Suppressor macrophage treated with lipopolysaccharide for 1 hour (primary cell): ENCODE results near the gene MAS1L.

Source experiments
- DNase-seq, 3 donors: peaks; one replicate each; pipeline ENCODE4 v3.0.0-alpha.2; 2020 to 2022

Gene MAS1L, protein sequence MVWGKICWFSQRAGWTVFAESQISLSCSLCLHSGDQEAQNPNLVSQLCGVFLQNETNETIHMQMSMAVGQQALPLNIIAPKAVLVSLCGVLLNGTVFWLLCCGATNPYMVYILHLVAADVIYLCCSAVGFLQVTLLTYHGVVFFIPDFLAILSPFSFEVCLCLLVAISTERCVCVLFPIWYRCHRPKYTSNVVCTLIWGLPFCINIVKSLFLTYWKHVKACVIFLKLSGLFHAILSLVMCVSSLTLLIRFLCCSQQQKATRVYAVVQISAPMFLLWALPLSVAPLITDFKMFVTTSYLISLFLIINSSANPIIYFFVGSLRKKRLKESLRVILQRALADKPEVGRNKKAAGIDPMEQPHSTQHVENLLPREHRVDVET

DNA sequence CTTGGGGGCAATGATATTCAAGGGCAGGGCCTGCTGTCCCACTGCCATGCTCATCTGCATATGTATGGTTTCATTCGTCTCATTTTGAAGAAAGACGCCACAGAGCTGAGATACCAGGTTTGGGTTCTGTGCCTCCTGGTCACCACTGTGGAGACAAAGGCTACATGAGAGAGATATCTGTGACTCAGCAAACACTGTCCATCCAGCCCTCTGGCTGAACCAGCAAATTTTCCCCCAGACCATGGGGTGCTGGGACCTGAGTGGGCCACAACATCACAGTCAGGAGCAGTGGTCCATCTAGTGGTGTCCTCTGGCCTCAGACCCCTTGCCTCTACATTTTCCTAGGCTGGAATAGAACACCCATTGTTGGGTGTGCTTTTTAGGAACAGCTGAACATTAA lies at the start of gene MAS1L:
Gene MAS1L (minus strand): TSS at position 297 of the 400 bp plus-strand sequence. CDS start 54 bp downstream, at position 243.
- DNase-seq: no peak

DNA sequence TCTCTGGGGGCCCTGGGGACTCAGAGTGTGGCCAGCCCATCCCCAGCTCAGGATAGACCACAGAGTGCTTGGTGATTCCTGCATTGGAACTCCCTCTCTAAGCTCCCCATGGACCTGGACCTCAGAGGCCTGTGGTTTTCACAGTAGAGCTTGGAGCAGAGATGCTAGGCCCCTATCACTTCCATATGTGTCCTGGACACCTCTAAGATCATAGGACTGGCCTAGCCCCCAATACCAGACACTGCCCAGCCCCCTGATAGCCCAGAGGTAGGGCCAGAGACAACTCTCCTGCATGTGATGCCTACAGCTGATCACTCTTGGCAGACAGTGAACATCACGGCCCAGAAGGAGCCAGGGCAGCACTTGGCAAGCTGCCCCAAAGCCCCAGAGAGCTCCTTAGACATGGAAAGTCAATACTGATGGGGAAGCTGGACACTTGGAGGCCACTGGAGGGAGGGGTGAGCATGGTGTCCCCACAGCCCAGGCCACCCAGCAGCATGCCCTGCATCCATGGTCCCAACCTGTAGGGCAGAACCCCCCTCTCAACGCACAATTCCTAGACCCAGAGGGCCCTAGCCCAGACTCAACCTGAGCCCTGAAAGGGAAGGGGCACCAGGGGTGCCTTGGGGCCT lies 44.7 kb upstream of the MAS1L start:
- no peak for DNase-seq

DNA sequence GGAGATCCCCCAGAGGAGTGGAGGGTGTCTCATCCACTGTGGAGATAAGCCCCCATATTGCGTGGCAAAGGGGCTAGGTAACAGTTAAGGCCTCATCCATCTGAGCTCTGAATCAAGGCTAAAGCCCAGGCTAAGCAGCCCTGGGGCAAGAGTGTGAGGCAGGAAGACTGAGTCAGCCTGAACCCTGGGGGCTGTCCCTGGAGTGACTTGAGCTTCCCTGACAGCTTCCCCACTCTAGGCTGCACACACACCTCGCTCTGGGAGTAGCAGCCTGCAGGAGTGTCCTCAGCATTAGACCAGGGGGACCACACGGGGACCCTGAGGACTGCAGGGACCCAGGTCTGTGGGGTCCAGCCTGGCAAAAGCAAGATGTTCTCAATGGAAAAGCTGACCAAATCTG lies 43.9 kb upstream of the MAS1L start:
- peak in 1 of 3 donors; percentile 8 for DNase-seq

DNA sequence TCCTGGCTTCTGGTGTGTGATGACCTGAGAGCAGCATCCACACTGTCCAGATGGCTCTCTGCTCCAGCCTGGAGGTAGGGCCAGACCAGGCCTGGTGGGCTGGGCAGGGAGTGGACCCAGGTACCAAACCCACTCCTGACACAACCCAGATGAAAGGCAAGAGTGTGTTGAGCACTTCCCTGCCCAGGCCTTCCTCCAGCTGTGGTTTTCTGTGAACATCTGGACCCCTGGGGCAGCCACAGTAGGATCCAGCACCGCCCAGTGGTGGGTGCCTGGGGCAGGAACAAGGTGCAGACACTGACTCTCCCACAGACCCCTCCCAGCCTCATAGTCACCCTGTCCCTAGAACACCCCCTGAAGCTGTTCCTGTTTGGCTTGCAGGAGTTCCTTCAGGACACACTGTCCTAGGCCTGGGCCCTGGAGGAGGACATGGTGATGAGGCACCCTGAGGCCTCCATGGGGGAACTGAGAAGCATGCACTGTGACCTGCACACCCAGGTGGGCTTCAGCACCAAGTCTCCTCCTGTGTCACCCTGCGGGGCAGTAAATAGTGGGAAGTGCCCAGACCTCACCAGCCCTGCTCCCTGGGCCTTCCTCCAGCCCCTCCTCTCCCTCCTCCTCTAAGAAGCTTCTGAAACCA lies 43.0 kb upstream of the MAS1L start:
- DNase-seq: no peak

DNA sequence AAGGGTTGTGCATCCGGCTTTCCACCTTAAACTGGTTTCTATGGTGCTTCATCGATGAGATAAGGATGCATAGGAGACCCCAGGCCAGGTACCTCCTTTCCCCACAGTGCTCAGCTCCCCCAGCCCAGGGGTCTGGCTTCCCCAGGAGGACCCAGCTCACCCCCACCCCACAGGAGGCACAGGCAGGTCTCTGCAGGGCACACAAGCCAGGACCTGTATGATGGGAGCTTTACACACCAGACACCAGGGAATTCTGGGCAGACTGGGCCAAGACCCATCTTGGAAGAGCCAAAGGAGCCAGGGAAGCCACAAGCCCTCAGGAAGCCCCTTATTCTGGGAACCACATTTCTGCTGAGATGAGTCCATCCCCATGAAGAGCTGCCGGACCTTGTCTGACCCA lies 42.2 kb upstream of the MAS1L start:
- no peak for DNase-seq

DNA sequence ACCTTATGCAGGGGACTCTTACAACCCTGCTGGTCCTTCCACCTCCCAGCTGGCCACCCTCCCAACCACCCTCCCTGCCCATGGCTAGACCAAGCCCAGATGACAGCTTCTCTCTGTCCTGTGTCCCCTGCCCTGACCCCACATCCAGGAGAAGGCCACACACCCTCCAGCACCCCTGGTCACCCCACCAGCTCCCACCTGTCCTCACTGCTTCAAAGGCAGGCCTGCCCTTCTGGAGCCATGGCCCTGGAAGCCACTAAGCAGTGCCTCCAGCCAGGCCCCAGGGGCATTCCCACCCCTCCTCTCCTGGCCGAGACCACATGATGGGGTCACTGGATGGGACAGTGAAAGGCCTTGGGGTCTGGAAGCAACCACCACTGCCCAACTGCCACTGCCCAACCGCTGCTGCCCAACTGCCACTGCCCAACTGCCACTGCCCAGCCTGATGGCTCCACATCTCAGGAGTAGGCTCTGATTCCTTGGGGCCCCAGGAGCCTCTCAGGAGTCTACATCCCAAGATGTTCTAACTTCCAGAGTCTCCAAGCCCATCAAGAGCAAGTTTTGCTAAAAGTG lies 41.3 kb upstream of the MAS1L start:
- DNase-seq: no peak

DNA sequence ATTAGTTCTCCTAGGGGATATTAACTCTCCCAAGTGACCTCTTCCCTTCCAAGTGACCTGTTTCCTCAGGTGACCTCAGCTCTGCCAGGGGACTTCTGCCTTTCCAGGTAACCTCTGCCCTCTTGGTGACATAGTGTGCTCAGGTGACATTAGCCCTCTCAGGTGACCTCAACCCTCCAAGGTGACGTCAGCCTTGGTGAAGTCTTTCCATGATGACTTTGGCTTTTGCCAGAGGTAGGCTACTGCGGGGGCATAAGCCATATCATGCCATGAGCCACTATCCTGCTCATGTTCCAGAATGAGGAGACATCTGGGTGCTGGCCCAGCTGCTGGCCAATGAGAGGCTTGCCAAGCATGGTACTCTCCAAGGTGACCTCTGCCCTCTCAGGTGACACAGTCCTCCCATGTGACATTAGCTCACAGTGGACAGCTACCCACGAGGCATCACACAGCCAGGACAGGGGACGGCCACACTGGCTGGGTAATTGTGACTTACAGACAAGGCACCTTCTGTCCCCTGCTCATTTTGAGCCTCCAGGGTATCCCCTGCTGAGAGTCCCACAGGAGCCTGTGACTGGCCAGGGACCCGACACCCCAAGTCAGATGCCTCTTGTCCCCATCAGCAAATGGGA lies 40.7 kb upstream of the MAS1L start:
- no peak for DNase-seq

DNA sequence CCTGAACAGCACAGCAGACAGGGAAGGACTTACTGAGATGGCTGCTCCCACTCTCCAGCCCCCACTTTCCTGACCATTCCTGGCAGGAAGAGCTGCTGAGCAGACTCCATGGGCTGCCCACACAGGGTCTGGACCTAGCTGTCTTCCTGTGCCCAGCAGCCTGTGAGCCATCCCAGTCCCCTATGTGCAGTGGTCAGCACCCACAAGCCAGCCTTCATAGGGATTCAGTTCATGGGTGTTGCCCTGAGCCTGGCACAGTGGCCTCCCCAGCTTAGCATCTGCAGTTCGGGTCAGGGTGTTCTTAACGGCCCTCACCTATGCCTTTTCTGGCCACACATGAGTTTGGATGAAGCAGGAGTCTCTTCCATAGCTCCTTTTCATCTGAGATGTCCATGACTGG lies 39.8 kb upstream of the MAS1L start:
- DNase-seq: no peak

DNA sequence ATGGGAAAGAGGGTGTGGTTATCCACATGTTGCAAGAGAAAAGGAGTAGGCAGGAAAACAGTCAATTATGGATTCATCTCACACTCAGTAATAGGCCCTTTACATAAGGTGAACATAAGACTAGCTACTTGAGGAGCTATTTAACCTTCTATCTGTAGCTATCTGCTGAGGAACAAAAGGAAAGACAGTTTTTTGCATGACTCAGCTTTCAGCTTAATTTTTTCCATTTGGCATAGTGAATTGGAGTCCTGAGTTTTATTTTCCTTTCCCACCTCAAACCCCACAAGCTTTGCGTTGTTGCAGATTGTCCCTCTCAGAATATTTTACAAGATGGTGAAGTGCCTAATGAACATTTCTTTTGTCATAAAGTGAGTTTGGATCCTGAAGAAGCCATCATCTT lies 39.4 kb upstream of the MAS1L start:
- DNase-seq: no peak

DNA sequence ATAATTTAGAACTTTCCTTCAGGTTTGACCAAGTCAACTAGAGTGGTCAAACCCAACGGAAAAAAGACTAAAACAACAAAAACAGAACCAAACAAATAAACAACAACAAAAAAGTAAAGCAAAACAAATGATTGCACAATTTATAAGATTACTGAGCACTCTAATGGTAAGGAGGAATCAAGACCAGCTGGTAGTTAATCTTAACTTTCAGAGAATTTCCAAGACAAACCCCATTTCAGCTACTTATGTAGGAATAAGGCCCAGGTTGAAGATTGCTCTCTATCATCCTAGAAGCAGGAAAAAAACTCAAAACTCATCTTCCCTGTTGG lies 37.5 kb upstream of the MAS1L start:
- DNase-seq: no peak

DNA sequence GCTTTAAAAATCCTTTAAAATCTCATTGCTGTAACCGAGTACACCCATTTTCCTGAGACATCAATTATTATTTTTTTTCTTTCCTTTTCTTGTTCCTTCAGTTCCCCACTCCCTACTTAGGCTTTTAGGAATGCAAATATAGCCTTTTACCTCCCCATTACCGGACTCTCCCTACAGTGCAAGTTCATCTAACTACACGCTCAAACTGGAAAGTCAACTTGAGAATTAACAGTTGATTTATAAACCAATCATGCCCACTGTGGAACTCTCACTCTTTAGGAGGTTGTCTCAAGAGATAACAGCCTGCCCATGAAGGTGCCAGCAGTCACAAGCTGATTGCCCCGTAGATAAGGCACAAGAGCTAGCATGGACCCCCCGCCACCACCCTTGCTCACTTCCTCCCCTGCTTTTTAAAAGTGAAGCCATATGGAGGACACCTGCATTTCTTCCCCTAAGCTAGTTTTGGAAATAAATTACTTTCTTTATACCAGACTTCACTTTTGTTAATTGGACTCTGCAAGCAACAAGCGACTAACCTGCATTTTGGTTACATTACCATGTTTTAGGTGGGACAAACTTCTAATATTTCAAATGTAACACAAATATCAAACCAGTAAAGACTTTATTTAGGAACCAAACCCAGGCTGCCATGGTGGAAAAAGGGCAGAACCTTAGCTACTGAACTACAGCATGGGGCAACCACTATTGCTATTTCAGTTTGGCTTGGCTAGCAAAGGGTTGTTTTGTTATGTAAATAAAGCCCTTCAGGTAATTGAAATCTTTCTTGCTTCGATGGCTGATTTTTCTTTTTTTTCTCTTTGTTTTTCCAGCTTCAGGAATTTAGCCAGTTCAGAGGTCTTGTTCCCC lies 36.9 kb upstream of the MAS1L start:
- no peak for DNase-seq

DNA sequence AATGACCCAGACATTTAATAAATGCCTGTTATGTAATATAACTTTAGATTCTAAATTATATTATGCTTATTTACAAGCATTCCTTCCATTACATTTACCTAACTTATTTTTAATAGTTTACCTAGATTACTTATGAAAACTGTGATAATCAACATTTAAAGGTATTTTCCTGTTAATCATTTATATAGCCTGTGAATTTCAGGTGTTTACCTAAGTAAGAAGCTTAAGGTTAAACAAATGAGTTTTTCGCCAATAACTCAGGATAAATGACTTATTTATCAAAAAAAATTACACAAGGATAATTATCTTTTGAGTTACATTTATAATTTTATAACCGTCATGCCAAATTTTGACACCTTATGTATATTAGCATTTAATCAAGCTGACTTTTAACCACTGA lies 36.3 kb upstream of the MAS1L start:
- DNase-seq: no peak

DNA sequence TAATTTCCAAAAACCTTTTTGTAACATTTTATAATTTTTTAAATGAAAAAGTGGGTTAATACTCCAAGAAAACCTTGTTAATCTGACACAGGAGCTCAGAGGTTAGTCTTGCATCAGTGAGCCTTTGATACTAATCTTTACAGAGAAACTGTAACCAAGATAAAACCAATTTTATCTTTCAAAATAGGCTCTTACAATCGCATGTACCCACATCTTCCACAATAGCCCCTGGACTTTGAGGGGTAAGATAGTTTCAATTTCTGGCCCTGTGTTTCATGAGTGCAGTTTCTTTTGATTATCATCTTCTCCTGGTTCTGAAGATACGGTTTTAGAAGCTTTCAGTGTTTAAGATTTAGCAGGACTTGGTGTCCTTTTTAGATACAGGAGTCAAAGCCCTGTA lies 34.5 kb upstream of the MAS1L start:
- DNase-seq: no peak

DNA sequence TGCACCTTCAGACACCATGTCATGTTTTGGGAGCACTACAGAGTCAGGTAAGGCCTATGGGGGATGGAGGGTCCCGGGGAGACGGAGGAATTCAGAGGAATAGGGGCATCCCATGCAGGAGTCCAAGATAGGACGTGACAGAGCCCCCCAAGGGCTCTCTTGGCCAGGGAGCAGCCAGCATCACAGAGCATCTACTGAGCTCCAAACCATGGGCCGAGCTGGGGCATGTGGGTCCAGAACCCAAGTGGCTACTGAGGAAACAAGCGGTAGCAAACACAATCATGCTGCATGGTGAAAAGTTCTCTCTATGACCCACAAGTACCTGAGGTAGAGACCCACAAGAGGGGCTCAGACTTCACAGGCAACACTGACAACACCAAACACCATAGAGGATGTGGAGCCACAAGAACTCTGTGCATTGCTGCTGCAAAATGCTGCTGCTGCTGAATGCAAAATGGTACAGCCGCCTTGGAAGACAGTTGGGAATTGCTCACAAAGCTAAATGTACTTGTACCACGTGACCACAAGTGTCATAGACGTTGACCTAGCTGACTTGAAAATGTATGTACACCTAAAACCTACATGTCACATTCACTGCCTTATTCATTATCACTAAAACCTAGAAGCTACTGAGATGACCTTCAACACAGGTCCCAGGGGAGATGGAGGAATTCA lies 33.4 kb upstream of the MAS1L start:
- no peak for DNase-seq

DNA sequence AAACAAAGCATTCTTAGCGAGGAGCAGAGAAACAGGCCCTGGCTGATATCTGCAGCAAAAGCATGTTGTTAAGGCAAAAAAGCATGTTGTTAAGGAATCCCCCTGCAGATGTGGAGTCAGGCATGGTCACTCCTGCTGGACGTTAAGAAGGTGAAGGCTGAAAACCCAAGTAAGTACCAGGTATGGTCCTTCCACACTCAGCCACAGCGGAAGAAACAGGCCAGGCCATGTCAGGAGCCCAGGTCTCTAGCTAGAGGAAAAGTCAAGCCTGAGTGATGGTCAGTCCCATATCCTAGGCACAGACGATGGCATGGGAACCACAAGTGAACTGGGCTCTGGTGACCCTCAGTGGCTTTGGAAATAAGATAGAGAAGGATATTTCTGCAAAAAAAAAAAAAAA lies 32.5 kb upstream of the MAS1L start:
- no peak for DNase-seq

DNA sequence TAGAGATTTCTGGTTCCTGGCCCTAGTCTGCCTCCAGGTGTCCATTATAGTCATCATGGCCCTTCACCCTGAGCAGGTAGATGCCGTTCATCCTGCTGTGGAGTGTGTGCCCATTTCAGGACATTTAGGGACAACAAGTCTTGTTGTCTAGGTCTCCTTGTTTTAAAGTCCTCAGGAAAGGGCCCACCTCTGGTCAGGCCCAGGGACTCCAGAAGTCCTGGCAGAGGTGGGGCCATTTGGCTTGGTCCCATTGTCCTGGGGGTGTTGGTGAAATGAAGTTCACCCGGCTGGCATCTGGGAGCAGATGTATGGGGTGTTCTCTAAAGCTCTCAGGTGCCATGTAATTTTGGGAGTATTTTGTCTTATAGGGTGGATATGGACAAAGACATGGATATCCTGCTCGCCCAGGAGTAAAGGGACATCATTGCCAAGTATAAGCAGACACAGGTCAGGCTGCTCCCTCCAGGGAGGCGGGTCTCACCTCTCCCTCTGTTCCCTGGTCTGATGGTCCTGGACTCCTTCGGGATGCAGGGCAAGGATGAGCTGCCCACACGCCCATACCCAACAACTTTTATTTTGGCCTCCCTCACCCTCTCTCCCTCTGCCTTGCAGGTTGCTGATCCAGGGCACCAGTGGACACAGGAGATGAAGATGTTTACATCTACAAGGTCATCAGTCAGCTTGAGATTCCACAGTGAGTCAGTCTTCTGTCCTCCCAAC lies 31.7 kb upstream of the MAS1L start:
- no peak for DNase-seq

DNA sequence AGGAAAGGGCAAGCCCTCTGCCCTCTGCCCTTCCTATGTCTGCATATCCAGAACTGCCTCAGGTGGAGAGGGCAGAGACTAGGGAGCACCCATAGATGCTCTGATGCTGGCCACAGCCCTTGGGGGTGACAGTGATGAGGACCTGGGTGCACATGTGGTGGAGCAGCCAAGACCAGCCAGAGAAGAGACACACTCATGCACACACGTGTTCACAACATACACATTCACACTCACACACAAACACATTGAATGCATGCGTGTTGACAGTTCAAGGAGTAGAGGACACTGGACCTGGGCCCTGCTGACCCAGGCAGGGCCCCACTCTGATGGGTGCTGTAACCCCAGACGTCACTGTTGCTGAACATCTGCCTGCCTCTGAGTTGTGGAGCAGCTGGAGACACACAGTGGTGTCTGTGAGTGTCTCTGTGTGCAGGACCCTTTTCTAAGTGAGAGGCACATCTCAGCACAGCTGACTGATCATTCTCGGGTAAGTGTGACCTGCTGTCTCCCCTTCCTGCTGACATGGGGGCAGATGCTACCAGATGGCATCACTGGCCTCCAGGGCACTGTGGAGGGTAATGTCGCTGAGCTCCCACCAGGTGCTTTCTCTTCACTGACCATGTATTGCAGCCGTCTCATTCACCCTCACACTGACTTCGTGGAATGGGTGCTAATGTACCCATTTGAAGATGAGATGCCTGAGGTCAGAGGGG lies 30.1 kb upstream of the MAS1L start:
- DNase-seq: no peak

DNA sequence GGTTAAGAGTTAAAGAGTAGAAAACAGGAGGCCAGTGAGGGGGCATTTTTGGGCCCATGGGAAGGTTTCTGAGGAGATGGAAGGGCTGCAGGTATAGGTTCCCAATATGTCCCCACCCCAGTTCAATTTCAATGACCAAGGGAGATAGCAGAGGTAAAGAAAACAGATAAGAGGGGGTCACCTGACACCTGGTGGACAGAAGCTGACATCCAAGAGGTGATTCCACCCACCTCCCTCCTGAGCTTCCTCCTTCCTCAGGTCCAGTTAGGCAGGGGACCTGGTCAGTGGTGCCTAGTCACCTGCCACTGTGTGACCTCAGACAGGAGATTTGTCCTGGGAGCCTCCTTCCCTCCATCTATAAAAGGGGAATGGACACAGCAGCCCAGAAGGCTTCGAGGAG lies 29.5 kb upstream of the MAS1L start:
- DNase-seq: no peak

DNA sequence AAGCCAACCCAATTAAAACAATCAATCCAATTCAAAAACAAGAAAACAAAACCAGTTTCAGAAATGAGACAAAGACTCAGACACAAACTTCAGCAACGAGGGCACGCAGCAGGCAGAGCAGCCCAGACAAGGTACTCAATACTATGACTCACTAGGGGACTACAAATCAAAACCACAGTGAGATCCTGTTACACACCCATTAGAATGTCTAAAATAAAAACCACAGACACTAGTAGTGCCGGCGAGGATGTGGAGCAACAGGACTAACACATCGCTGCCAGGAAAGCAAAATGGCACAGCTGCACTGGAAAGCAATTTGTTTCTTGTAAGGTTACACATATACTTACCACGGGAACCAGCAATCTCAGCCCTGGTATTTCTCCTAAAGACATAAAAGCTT lies 28.4 kb upstream of the MAS1L start:
- peak in 1 of 3 donors; percentile 7 for DNase-seq

DNA sequence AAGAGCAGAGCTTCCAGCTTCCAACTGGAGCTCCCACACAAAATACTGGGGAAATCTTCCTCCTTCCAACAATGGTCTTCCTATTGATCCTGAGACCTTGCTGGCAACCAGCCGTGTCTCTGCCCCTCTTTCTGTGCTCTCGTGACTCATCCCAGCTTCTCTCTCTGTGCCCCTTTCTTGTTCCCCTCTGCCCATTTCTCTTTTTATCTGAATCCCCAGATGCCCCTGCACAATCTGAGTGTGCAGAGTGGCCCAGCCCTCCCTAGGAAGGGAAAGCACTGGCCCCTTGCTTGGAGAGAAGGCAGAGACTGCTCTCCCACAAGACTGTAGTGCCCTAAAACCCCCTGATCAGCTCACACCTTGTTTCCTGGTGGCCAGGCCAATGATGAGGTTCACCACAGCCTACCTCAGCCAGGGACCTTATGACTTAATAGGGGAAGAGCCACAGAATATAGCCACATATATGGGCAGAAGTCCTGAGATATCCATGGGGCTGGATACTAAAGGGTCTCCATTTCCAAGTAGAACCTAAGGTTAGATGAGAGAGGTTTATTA lies 23.1 kb upstream of the MAS1L start:
- no peak for DNase-seq
